ENCODE results near the gene ASB18.

The ASB18 gene

GRCh38 chr2:236172255-236173035 is 91.8 kb downstream of the ASB18 start:
- DNase-seq, result no peak

GRCh38 chr2:236171680-236172254 is 92.4 kb downstream of the ASB18 start:
- DNase-seq, result no peak

- DNase-seq, result no peak
Observed at GRCh38 chr2:236171181-236171679, 93.0 kb downstream of the ASB18 start.

GRCh38 chr2:236170590-236171165 is 93.5 kb downstream of the ASB18 start:
- no peak for DNase-seq

GRCh38 chr2:236169741-236170589 is 94.2 kb downstream of the ASB18 start:
- DNase-seq, result no peak

- DNase-seq, result no peak
Observed at GRCh38 chr2:236169151-236169721, 95.0 kb downstream of the ASB18 start.

- no peak for DNase-seq
Observed at GRCh38 chr2:236168110-236169080, 95.8 kb downstream of the ASB18 start, which contains the start of gene GBX2. Gene GBX2 (minus strand): TSS chr2:236168386. CDS start chr2:236167971, 415 bp downstream.

GRCh38 chr2:236167297-236168109 is 96.7 kb downstream of the ASB18 start:
- no peak for DNase-seq

- DNase-seq, result no peak
Observed at GRCh38 chr2:236166796-236167296, 97.4 kb downstream of the ASB18 start.

- DNase-seq, result no peak
Observed at GRCh38 chr2:236165842-236166795, 98.1 kb downstream of the ASB18 start.

GRCh38 chr2:236164925-236165841 is 99.0 kb downstream of the ASB18 start:
- no peak for DNase-seq

- DNase-seq, result no peak
Observed at GRCh38 chr2:236164201-236164924, 99.8 kb downstream of the ASB18 start.

- DNase-seq, result no peak
Observed at GRCh38 chr2:236163471-236164200, 100.6 kb downstream of the ASB18 start.

GRCh38 chr2:236162882-236163470 is 101.2 kb downstream of the ASB18 start:
- DNase-seq, result no peak

GRCh38 chr2:236162031-236162845 is 102.0 kb downstream of the ASB18 start:
- DNase-seq, result no peak
